Keratinocyte (primary cell): ENCODE measurements around the gene SIGLEC15. TPM values are rescaled to one million over a fixed set of nuclear protein-coding genes. Genes with fewer than 3 reads are reported as not detected.

Experiments
- DNase-seq: peaks from one replicate; pipeline ENCODE4 v3.0.0-alpha.2; 2011; ENCODE audit warnings: low read depth, missing footprints, low spot score
- FAIRE-seq: peaks from 2 replicates; lab custom pipeline; 2011; peaks lifted over from hg19 to GRCh38; lab: Jason Lieb, UNC
- H2AFZ ChIP-seq: 2 replicates; pipeline ENCODE4 v1.6.0; 2012; ENCODE audit warnings: low read length, control low read depth, inconsistent platforms; ENCODE audit not compliant: control insufficient read depth
- H3K27ac ChIP-seq: 2 replicates; pipeline ENCODE4 v1.5.1; 2011; ENCODE audit warnings: low read length; ENCODE audit not compliant: control insufficient read depth, insufficient read depth
- H3K27me3 ChIP-seq: 3 replicates; pipeline ENCODE4 v1.6.0; 2011; ENCODE audit warnings: low read length; ENCODE audit not compliant: control insufficient read depth, insufficient read depth; ENCODE audit errors: extremely low read depth
- H3K36me3 ChIP-seq, 2 experiments: 2 replicates in 1 of 2; 3 replicates in 1 of 2; pipeline ENCODE4 v1.5.1; 2011; ENCODE audit warnings: low read length in 2 of 2, mild to moderate bottlenecking in 1 of 2; ENCODE audit not compliant: control insufficient read depth in 2 of 2, insufficient read depth in 2 of 2; ENCODE audit errors: extremely low read depth in 1 of 2
- H3K4me1 ChIP-seq: 3 replicates; pipeline ENCODE4 v1.5.1; 2011; ENCODE audit warnings: low read length; ENCODE audit not compliant: control insufficient read depth, insufficient read depth; ENCODE audit errors: extremely low read depth
- H3K4me2 ChIP-seq: 3 replicates; pipeline ENCODE4 v1.6.0; 2011; ENCODE audit warnings: low read depth, low read length; ENCODE audit not compliant: control insufficient read depth, insufficient read depth; ENCODE audit errors: extremely low read depth
- H3K4me3 ChIP-seq, 3 experiments: fragments of 200-600 bp in 1 of 3; sonication (generic) in 1 of 3; 2 replicates in 2 of 3; 3 replicates in 1 of 3; pipeline ENCODE4 v1.5.1; 2011 to 2016; ENCODE audit warnings: low read length in 3 of 3, mild to moderate bottlenecking in 3 of 3, control low read depth in 2 of 3, inconsistent platforms in 1 of 3, low read depth in 1 of 3, mixed read lengths in 1 of 3, mixed run types in 1 of 3, moderate library complexity in 1 of 3; ENCODE audit not compliant: control insufficient read depth in 2 of 3, insufficient read depth in 2 of 3; ENCODE audit errors: extremely low read depth in 1 of 3
- H3K79me2 ChIP-seq: 2 replicates; pipeline ENCODE4 v1.6.0; 2012; ENCODE audit warnings: low read length; ENCODE audit not compliant: control insufficient read depth, insufficient read depth
- H3K9ac ChIP-seq: 3 replicates; pipeline ENCODE4 v1.6.0; 2011; ENCODE audit warnings: low read length; ENCODE audit not compliant: control insufficient read depth, insufficient read depth; ENCODE audit errors: extremely low read depth
- H3K9me1 ChIP-seq: 3 replicates; pipeline ENCODE4 v1.6.0; 2011; ENCODE audit warnings: low read length; ENCODE audit not compliant: control insufficient read depth, insufficient read depth; ENCODE audit errors: extremely low read depth
- H3K9me3 ChIP-seq: 2 replicates; pipeline ENCODE4 v1.5.1; 2012; ENCODE audit warnings: low read depth, low read length; ENCODE audit not compliant: control insufficient read depth
- H4K20me1 ChIP-seq: 3 replicates; pipeline ENCODE4 v1.6.0; 2011; ENCODE audit warnings: low read length; ENCODE audit not compliant: control insufficient read depth, insufficient read depth; ENCODE audit errors: extremely low read depth
- EZH2 ChIP-seq: IDR thresholded peaks from one replicate; pipeline ENCODE4 v1.6.1; 2012; ENCODE audit warnings: inconsistent platforms, mild to moderate bottlenecking, low read length, moderate library complexity
- dilution Hi-C: fragments of 300-500 bp; cut with MboI; formaldehyde crosslinking; loops from one replicate; pipeline ENCODE4 v1.7.0; 2020; ENCODE audit warnings: low sequenced_read_pairs; ENCODE audit not compliant: extremely low pct_ligation_motif_present
- polyA plus RNA-seq, 5 experiments: library from polyadenylated mRNA; depleted of rRNA in 3 of 5; stranded (reverse) in 3 of 5; stranded (forward) in 1 of 5; unstranded in 1 of 5; fragments of >200 nt; gene quantifications; 1 replicate in 1 of 5; 2 replicates in 3 of 5; 3 replicates in 1 of 5; pipeline versions ENCODE4 v1.2.1 to v1.2.3, GENCODE V29; 2011 to 2012; ENCODE audit warnings: missing spikeins in 2 of 5, low read depth in 1 of 5, low replicate concordance in 1 of 5
- small RNA-seq, 3 experiments: library from RNA; depleted of rRNA; stranded (forward); fragments of <200 nt; gene quantifications; one replicate each; pipeline ENCODE3, GENCODE V24; 2012; ENCODE audit warnings: low read depth in 3 of 3, low replicate concordance in 1 of 3; ENCODE audit not compliant: insufficient read length in 3 of 3
- TF ChIP-seq, protein P1 (sequence below), 3 experiments: IDR thresholded peaks in 1 of 3; conservative IDR thresholded peaks in 1 of 3; optimal IDR thresholded peaks in 1 of 3; 2 replicates in 2 of 3; 3 replicates in 1 of 3; pipeline versions ENCODE3 to v1.5.1; 2011; ENCODE audit warnings: low read length in 3 of 3, mild to moderate bottlenecking in 3 of 3, moderate library complexity in 2 of 3, control low read depth in 1 of 3, inconsistent platforms in 1 of 3; ENCODE audit not compliant: insufficient read depth in 2 of 3; ENCODE audit errors: extremely low read depth in 1 of 3

The SIGLEC15 gene
- polyA plus RNA-seq, 1 donor (not counting 4 experiments of a cell fraction or from before 2014, with no cell fraction given), result not detected

DNA sequence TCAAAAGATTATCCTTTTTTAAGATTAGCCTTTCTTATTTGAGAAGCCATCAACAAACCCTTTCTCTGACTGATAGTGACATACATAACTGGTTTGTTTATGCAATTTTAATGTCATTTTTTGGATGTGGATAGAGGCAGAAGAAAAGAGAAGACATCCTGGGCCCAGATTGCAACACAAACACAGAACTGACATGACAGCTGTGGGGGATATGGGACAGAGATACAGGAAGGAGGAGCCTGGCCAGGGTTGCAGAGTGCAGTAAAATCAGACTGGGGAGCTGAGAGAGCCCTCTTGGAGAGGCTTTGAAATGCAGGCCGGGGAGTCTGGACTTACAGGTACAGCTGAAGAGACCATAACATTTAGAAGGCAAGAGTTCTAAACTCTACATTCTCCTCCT lies 65.1 kb downstream of the SIGLEC15 start:
- H3K36me3 ChIP-seq, result peaks cover 8% of the 10 kb centered on the region in 2 experiments

DNA sequence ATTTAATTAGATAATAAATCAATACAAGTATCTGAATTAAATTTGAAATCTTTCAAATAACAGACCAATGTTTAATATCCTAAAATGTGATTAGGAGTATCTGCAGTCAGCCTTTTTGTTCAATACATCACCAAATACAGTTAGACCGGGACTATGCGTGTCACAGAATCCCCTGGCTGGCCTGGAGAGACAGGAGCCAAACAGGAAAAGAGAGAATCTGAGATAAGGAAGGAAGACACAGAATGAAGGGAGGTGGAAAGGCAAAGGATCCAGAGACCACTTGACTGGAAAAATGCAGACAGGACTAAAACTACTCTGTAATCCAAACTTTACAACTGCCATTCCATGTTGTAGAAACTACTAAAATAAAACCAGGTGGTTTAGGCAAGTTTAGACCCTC lies 66.3 kb downstream of the SIGLEC15 start:
- dilution Hi-C loops, result no loop called here

More for the DNA sequence above, 65.1 kb downstream of the SIGLEC15 start:
- dilution Hi-C loops, result no loop called here
- Histone ChIP-seq H4K20me1 (no peaks in the 10 kb centered on the region), H3K9ac (no peak overlapping the region), H3K4me2 (no peak overlapping the region), H3K4me3 (no peak overlapping the region), H2AFZ (no peak overlapping the region), H3K79me2 (no peaks in the 10 kb centered on the region), H3K4me1 (no peaks in the 10 kb centered on the region), H3K9me3 (no peaks in the 10 kb centered on the region), H3K9me1 (no peaks in the 10 kb centered on the region), H3K27me3 (no peaks in the 10 kb centered on the region), H3K27ac (no peak overlapping the region)
- FAIRE-seq, result no peak
- no peak for DNase-seq
- TF ChIP-seq, protein P1, sequence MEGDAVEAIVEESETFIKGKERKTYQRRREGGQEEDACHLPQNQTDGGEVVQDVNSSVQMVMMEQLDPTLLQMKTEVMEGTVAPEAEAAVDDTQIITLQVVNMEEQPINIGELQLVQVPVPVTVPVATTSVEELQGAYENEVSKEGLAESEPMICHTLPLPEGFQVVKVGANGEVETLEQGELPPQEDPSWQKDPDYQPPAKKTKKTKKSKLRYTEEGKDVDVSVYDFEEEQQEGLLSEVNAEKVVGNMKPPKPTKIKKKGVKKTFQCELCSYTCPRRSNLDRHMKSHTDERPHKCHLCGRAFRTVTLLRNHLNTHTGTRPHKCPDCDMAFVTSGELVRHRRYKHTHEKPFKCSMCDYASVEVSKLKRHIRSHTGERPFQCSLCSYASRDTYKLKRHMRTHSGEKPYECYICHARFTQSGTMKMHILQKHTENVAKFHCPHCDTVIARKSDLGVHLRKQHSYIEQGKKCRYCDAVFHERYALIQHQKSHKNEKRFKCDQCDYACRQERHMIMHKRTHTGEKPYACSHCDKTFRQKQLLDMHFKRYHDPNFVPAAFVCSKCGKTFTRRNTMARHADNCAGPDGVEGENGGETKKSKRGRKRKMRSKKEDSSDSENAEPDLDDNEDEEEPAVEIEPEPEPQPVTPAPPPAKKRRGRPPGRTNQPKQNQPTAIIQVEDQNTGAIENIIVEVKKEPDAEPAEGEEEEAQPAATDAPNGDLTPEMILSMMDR (optimal IDR thresholded peaks at IDR 0.05 in 1 of 3, IDR thresholded peaks at IDR 0.05 in 1 of 3, conservative IDR thresholded peaks at IDR 0.05 in 1 of 3; ENCODE audit: extremely low read depth in 1 of 3, insufficient read depth in 2 of 3, low read length in 3 of 3), result no peak
- no peak for TF ChIP-seq EZH2

More for the DNA sequence above, 66.3 kb downstream of the SIGLEC15 start:
- Histone ChIP-seq H3K9me1 (no peaks in the 10 kb centered on the region), H3K4me1 (no peaks in the 10 kb centered on the region), H3K9ac (no peak overlapping the region), H4K20me1 (no peaks in the 10 kb centered on the region), H3K27me3 (no peaks in the 10 kb centered on the region), H3K27ac (no peak overlapping the region), H3K9me3 (no peaks in the 10 kb centered on the region), H3K79me2 (no peaks in the 10 kb centered on the region), H3K4me3 (no peak overlapping the region), H3K4me2 (no peak overlapping the region), H2AFZ (no peak overlapping the region), H3K36me3 (peaks cover 8% of the 10 kb centered on the region in 2 experiments)
- FAIRE-seq (no peak), DNase-seq (no peak)
- TF ChIP-seq, protein P1 (optimal IDR thresholded peaks at IDR 0.05 in 1 of 3, IDR thresholded peaks at IDR 0.05 in 1 of 3, conservative IDR thresholded peaks at IDR 0.05 in 1 of 3; ENCODE audit: extremely low read depth in 1 of 3, insufficient read depth in 2 of 3, low read length in 3 of 3), result no peak
- no peak for TF ChIP-seq EZH2

Small RNA genes within 50 kb of the gene (small RNA-seq; reads per million reads assigned to genes)
- 0 reads per million in 3 experiments for gene AC087685.1

Other genes starting within 250 kb of the SIGLEC15 start
- gene SLC14A2, start 210.2 kb upstream of the SIGLEC15 start, polyA plus RNA-seq, result 0.03 TPM in 1 of 3 replicates, not detected in the others
- 0.06 to 0.23 TPM in 2 of 3 replicates, not detected in the other for gene SLC14A1, start 101.5 kb upstream of the SIGLEC15 start, polyA plus RNA-seq
- gene EPG5, start 141.7 kb downstream of the SIGLEC15 start, polyA plus RNA-seq, result 17.8 to 18.8 TPM (median 17.8 TPM) in 3 replicates
- gene PSTPIP2, start 246.6 kb downstream of the SIGLEC15 start, polyA plus RNA-seq, result 15.4 to 30.8 TPM (median 27.3 TPM) in 3 replicates